Neural progenitor cell (in vitro differentiated cells): ENCODE measurements around the gene SLC49A4.

ENCODE experiments used
- EZH2phosphoT487 ChIP-seq: fragments of 200-600 bp; sonication (generic); IDR thresholded peaks from 2 replicates; pipeline ENCODE4 v1.6.1; 2017; ENCODE audit warnings: antibody characterized with exemption
- TF ChIP-seq, protein P1 (sequence below): fragments of 200-600 bp; sonication (generic); IDR thresholded peaks from 2 replicates; pipeline ENCODE4 v1.5.1; 2017; ENCODE audit warnings: antibody characterized with exemption, mild to moderate bottlenecking

GRCh38 chr3:122908251-122908650, 113.4 kb downstream of the SLC49A4 start:
- TF ChIP-seq, protein P1, sequence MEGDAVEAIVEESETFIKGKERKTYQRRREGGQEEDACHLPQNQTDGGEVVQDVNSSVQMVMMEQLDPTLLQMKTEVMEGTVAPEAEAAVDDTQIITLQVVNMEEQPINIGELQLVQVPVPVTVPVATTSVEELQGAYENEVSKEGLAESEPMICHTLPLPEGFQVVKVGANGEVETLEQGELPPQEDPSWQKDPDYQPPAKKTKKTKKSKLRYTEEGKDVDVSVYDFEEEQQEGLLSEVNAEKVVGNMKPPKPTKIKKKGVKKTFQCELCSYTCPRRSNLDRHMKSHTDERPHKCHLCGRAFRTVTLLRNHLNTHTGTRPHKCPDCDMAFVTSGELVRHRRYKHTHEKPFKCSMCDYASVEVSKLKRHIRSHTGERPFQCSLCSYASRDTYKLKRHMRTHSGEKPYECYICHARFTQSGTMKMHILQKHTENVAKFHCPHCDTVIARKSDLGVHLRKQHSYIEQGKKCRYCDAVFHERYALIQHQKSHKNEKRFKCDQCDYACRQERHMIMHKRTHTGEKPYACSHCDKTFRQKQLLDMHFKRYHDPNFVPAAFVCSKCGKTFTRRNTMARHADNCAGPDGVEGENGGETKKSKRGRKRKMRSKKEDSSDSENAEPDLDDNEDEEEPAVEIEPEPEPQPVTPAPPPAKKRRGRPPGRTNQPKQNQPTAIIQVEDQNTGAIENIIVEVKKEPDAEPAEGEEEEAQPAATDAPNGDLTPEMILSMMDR: no peak
- no peak for TF ChIP-seq EZH2phosphoT487
